Dermis blood vessel endothelial cell (primary cell): Measurements from ENCODE around the gene LAMB3. TPM values are rescaled to one million over a fixed set of nuclear protein-coding genes. Genes with fewer than 3 reads are reported as not detected.

Source experiments
- DNase-seq: peaks from one replicate; pipeline ENCODE4 v3.0.0; 2010
- total RNA-seq: library from RNA; depleted of rRNA; stranded (reverse); fragments of >200 nt; gene quantifications from 2 replicates; pipeline ENCODE4 v1.2.3, GENCODE V29; 2014

The LAMB3 gene
- total RNA-seq, 1 donor from 2014 or later, result 1.9 TPM

GRCh38 chr1:209617047-209617673 lies 35.1 kb downstream of the LAMB3 start:
- no peak for DNase-seq

GRCh38 chr1:209616366-209617046 lies 35.7 kb downstream of the LAMB3 start:
- no peak for DNase-seq

GRCh38 chr1:209614906-209615305 lies 37.3 kb downstream of the LAMB3 start:
- no peak for DNase-seq

- no peak for DNase-seq
Measured at GRCh38 chr1:209614151-209614420, 38.1 kb downstream of the LAMB3 start.

GRCh38 chr1:209613400-209614150 lies 38.6 kb downstream of the LAMB3 start:
- no peak for DNase-seq

GRCh38 chr1:209612646-209613399 lies 39.4 kb downstream of the LAMB3 start:
- no peak for DNase-seq

GRCh38 chr1:209611771-209612570 lies 40.3 kb downstream of the LAMB3 start:
- no peak for DNase-seq

- DNase-seq, result no peak
Measured at GRCh38 chr1:209610631-209610905, 41.7 kb downstream of the LAMB3 start.

- no peak for DNase-seq
Measured at GRCh38 chr1:209609791-209610630, 42.2 kb downstream of the LAMB3 start.

GRCh38 chr1:209609041-209609790 lies 43.0 kb downstream of the LAMB3 start:
- no peak for DNase-seq

- DNase-seq, result no peak
Measured at GRCh38 chr1:209607795-209608178, 44.4 kb downstream of the LAMB3 start.

GRCh38 chr1:209607102-209607794 lies 45.0 kb downstream of the LAMB3 start:
- peak; percentile 32 for DNase-seq

GRCh38 chr1:209603877-209604276 lies 48.3 kb downstream of the LAMB3 start:
- DNase-seq, result no peak

GRCh38 chr1:209601809-209602657 lies 50.2 kb downstream of the LAMB3 start:
- peak; percentile 72 for DNase-seq

- DNase-seq, result no peak
Measured at GRCh38 chr1:209600541-209600940, 51.7 kb downstream of the LAMB3 start.

- no peak for DNase-seq
Measured at GRCh38 chr1:209598227-209598626, 54.0 kb downstream of the LAMB3 start.

GRCh38 chr1:209597499-209597898 lies 54.7 kb downstream of the LAMB3 start:
- peak; percentile 84 for DNase-seq

GRCh38 chr1:209595599-209596285 lies 56.5 kb downstream of the LAMB3 start:
- DNase-seq, result no peak

- no peak for DNase-seq
Measured at GRCh38 chr1:209595028-209595427, 57.2 kb downstream of the LAMB3 start.
